Measurements from ENCODE around the gene GABPB2.

DNA sequence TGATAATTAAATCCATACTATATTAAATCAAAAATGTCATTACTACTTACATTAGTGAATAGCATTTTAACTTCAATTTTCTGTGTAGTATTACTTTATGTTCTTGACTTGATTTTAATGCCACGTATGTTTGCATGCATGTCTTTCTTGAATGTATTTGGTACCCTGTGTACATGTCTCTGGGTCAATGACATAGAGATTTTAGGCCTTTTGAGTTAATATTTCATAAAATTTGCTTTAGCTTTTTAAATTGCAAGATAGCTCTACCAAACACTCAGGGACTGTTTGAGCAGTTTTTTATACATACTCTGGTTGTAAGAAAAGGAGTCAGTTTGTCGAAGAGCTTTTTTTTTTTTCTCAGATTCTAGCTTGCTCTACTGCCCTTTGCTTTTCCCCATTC is 8.9 kb upstream of the GABPB2 start:
- no peak for TF ChIP-seq YY1 (IDR thresholded peaks at IDR 0.05; ENCODE audit: insufficient read depth, insufficient read length)
- no peak for TF ChIP-seq SUZ12 (IDR thresholded peaks at IDR 0.05; ENCODE audit: extremely low read depth, insufficient read depth, insufficient read length)

Measured in NT2/D1 (cell line).